Spleen (tissue), 11 donors: Measurements from ENCODE around the gene PARN. TPM values are rescaled to one million over a fixed set of nuclear protein-coding genes. Genes with fewer than 3 reads are reported as not detected.
A peak's percentile ranks its signal among the peaks of the same experiment; 100 is the strongest.
"Not testable (repeated sequence)": the region's sequence is repeated elsewhere in the genome, so short reads cannot be mapped to it uniquely, and the experiment has no call there.

Experiments
- DNase-seq: peaks from one replicate; pipeline ENCODE4 v3.0.0-alpha.2; 2020
- H3K27ac ChIP-seq, 8 donors: fragments of 200-600 bp; sonication (generic) in 7 of 8; 1 replicate in 4 of 8; 2 replicates in 4 of 8; pipeline versions ENCODE4 v1.5.0 to v1.8.0; 2016 to 2021; ENCODE audit warnings: inconsistent platforms in 4 of 8, mild to moderate bottlenecking in 4 of 8, moderate library complexity in 1 of 8
- H3K27me3 ChIP-seq, 7 donors: fragments of 200-600 bp; sonication (generic) in 6 of 7; replicated peaks in 1 of 7; 1 replicate in 4 of 7; 2 replicates in 3 of 7; pipeline versions ENCODE4 v1.5.0 to v1.8.0; 2016 to 2021; ENCODE audit warnings: inconsistent platforms in 3 of 7, mild to moderate bottlenecking in 1 of 7
- H3K36me3 ChIP-seq, 6 donors: fragments of 200-600 bp; sonication (generic) in 5 of 6; 1 replicate in 4 of 6; 2 replicates in 2 of 6; pipeline versions ENCODE4 v1.5.0 to v1.8.0; 2016 to 2021; ENCODE audit warnings: inconsistent platforms in 2 of 6
- H3K4me1 ChIP-seq, 6 donors: fragments of 200-600 bp; sonication (generic) in 5 of 6; 1 replicate in 3 of 6; 2 replicates in 3 of 6; pipeline versions ENCODE4 v1.5.0 to v1.8.0; 2016 to 2021; ENCODE audit warnings: inconsistent platforms in 3 of 6
- H3K4me3 ChIP-seq, 8 donors: fragments of 200-600 bp; sonication (generic) in 7 of 8; 1 replicate in 4 of 8; 2 replicates in 4 of 8; pipeline versions ENCODE4 v1.5.0 to v1.8.0; 2016 to 2021; ENCODE audit warnings: inconsistent platforms in 4 of 8, mild to moderate bottlenecking in 4 of 8, moderate library complexity in 2 of 8
- H3K9me3 ChIP-seq, 8 donors: fragments of 200-600 bp; sonication (generic) in 7 of 8; 1 replicate in 4 of 8; 2 replicates in 4 of 8; pipeline versions ENCODE4 v1.5.0 to v1.8.0; 2016 to 2021; ENCODE audit warnings: inconsistent platforms in 4 of 8
- POLR2A ChIP-seq, 3 donors: fragments of 450-650 bp; IDR thresholded peaks; one replicate each; pipeline ENCODE4 v1.5.1; 2017; ENCODE audit warnings: antibody characterized with exemption in 3 of 3, mild to moderate bottlenecking in 1 of 3
- POLR2AphosphoS5 ChIP-seq, 3 donors: sonication (generic); formaldehyde crosslinking; IDR thresholded peaks; one replicate each; pipeline ENCODE4 v1.5.1; 2017; ENCODE audit warnings: antibody characterized with exemption in 3 of 3
- WGBS, 5 donors: extraction: QIAGEN DNeasy Blood & Tissue Kit in 3 of 5; methylation state at CpG; one replicate each; pipeline versions ENCODE4 v1.1.5 to v1.1.7; 2013 to 2018; 5-methylcytosine and 5-hydroxymethylcytosine counted together
- intact Hi-C: fragments of 100-400 bp; cut with DNase I; formaldehyde crosslinking; loops from one replicate; pipeline ENCODE4 v1.15.0; 2023; ENCODE audit warnings: low total_unique reads
- polyA plus RNA-seq, 3 donors: library from polyadenylated mRNA; stranded (reverse); fragments of 200-250 nt; gene quantifications; one replicate each; pipeline ENCODE4 v1.2.1, GENCODE V29; 2013
- total RNA-seq, 7 donors: library from RNA; depleted of rRNA in 3 of 7; stranded (reverse); fragments of >200 nt in 3 of 7; fragmentation: NEBNext Ultra II Directional in 4 of 7; extraction: Animal tissue kit (Norgen Biotek cat#: 25700) in 4 of 7; gene quantifications; one replicate each; pipeline versions ENCODE4 v1.1.0 to v1.2.1, GENCODE V29; 2016 to 2021
- TF ChIP-seq, protein P1 (sequence below), 11 experiments: fragments of 200-600 bp in 7 of 11; fragments of 450-650 bp in 4 of 11; sonication (generic) in 4 of 11; IDR thresholded peaks in 8 of 11; conservative IDR thresholded peaks in 3 of 11; 1 replicate in 7 of 11; 2 replicates in 4 of 11; pipeline versions ENCODE4 v1.4.0 to v1.8.0; 2016 to 2021; ENCODE audit warnings: antibody characterized with exemption in 11 of 11, inconsistent platforms in 4 of 11, mild to moderate bottlenecking in 1 of 11
- donor health status: healthy with polysubstance abuse.
- donor health status: DM: no; HTN: no; CAD: no; lungs with moderate emphysema.
- donor health status: DM: no; HTN: no; CAD: no.
- donor health status: Bipolar disorder and iron deficiency.
- donor health status: healthy.
- donor health status: DM: no; HTN: no; CAD: no.
- donor health status: DM: yes; HTN: yes; CAD: no.

The PARN gene
- total and polyA plus RNA-seq, 10 donors: 10.3 to 49.0 (median 35.6) TPM

DNA sequence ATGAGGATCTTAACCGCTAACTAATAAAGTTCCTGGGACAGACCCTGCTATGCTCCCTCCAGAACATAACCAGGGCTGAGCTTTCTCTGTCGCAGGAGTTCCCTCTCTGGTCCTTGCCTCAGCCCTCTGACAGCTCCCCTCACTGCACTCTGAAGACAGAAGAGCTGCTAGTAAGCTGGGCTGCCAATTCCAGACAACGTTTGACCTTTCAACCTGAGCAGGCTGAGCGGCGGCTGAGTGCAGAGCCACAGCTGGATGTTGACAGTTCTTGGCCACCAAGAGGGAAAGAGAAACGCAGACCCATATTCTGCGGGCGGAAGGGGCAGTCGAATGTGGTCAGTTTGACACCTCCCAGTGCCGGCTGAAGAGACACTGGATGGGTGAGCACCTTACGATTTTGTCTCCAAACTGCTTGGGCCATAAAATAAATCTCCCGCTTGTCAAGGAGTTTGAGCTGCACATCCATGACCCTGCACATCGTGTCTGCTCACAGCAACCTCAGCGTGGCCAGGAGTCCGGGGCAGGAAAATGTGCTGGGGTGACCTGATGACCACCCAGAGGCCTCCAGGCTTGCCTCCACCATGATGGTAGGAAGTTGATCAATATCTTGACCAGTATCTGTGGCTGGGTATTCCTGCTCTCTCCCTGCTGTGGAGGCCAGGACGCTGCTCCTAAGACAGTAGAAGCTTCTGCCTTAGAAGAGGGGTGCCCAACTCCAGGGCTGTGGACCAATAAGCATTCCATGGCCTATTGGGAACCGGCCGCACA, 209.2 kb downstream of the PARN start:
- WGBS, 5 donors: 76 to 94% (median 86%) methylated on average over 17 to 18 of the region's 18 CpGs
- intact Hi-C loops: no loop called here
- Histone ChIP-seq H3K27ac (no peak overlapping the region), H3K27me3 (no peaks in the 10 kb centered on the region), H3K9me3 (peaks cover 0 to 7% (median 0%) of the 10 kb centered on the region in 8 donors), H3K36me3 (no peaks in the 10 kb centered on the region), H3K4me1 (no peaks in the 10 kb centered on the region), H3K4me3 (no peak overlapping the region)
- TF ChIP-seq POLR2A (IDR thresholded peaks at IDR 0.05): no peak
- TF ChIP-seq, protein P1, sequence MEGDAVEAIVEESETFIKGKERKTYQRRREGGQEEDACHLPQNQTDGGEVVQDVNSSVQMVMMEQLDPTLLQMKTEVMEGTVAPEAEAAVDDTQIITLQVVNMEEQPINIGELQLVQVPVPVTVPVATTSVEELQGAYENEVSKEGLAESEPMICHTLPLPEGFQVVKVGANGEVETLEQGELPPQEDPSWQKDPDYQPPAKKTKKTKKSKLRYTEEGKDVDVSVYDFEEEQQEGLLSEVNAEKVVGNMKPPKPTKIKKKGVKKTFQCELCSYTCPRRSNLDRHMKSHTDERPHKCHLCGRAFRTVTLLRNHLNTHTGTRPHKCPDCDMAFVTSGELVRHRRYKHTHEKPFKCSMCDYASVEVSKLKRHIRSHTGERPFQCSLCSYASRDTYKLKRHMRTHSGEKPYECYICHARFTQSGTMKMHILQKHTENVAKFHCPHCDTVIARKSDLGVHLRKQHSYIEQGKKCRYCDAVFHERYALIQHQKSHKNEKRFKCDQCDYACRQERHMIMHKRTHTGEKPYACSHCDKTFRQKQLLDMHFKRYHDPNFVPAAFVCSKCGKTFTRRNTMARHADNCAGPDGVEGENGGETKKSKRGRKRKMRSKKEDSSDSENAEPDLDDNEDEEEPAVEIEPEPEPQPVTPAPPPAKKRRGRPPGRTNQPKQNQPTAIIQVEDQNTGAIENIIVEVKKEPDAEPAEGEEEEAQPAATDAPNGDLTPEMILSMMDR (IDR thresholded peaks at IDR 0.05 in 8 of 11, conservative IDR thresholded peaks at IDR 0.05 in 3 of 11): no peak
- TF ChIP-seq POLR2AphosphoS5 (IDR thresholded peaks at IDR 0.05): no peak
- DNase-seq: no peak

DNA sequence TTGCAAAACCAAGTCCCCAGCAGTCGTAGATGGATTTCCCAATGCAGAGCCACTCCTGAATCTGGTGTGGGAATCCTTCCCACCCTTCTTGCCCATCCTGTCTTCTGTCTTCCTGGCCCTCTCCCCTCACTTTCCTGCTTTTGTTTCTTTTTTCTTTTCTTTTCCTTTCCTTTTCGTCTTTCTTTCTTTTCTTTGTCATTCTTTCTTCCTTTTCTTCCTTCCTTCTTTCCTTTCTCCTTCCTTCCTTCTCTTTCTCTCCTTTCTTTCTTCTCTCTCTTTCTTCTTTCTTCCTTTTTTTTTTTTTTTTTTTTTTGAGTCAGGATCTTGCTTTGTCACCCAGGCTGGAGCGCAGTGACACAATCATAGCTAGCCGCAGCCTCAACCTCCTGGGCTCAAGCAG, 209.8 kb downstream of the PARN start:
- DNase-seq, H3K4me1 ChIP-seq, H3K4me3 ChIP-seq, H3K27me3 ChIP-seq, H3K27ac ChIP-seq, H3K9me3 ChIP-seq, intact Hi-C loops, H3K36me3 ChIP-seq: not testable (repeated sequence)
- 67 to 89% (median 78%) methylated on average over 4 of the region's 4 CpGs for WGBS, 5 donors

DNA sequence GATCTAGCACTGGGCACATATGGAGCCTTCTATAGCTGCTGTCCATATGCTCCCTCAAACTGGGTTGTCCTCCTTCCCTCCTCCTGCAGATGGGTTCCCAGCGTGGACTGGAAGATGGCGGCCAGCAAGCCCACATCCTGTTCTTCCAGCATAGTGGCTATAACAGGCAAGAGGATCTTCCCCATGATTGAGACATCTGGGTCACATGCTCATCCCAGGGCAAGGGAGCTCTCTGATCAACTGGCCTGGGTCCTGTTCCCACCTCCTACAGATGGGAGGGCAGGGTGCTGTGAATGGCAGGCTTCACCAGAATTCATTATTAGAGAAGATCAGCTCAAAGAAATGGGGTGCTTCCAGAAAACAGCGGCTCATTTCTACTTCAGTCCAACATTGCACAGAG, 210.2 kb downstream of the PARN start:
- H3K4me3 ChIP-seq: no peak overlapping the region
- DNase-seq: no peak
- intact Hi-C loops: no loop called here
- 75 to 93% (median 90%) methylated on average over 3 of the region's 3 CpGs for WGBS, 5 donors
- no peaks in the 10 kb centered on the region for H3K27me3 ChIP-seq
- H3K4me1 ChIP-seq: no peaks in the 10 kb centered on the region
- H3K9me3 ChIP-seq: peaks cover 0 to 7% (median 0%) of the 10 kb centered on the region in 8 donors
- no peaks in the 10 kb centered on the region for H3K36me3 ChIP-seq
- TF ChIP-seq POLR2AphosphoS5 (IDR thresholded peaks at IDR 0.05): no peak
- TF ChIP-seq, protein P1 (IDR thresholded peaks at IDR 0.05 in 8 of 11, conservative IDR thresholded peaks at IDR 0.05 in 3 of 11): no peak
- TF ChIP-seq POLR2A (IDR thresholded peaks at IDR 0.05): no peak
- H3K27ac ChIP-seq: no peak overlapping the region

DNA sequence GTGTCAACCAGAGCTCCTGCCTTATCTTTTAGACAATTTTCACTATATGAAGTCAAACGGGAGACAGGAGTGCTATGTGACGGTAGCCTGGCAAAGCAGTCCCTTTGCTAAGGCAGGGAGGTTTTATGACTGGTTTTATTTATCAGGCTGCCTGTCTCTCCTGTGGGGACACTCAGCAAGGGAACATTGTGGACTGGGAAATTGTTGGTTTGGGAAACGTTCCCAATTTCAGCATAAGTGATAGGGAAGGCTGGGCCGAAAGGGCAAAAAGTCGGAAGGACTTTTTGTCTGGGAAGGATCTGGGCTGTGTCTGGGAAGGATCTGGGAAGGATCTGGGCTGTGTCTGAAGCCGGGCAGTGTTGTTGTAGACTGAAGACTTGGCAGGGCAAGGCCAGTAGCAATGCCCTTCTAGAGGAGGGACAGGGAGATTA, 211.2 kb downstream of the PARN start:
- intact Hi-C loops: no loop called here
- H3K36me3 ChIP-seq: no peaks in the 10 kb centered on the region
- H3K27ac ChIP-seq: no peak overlapping the region
- no peak overlapping the region for H3K4me3 ChIP-seq
- no peaks in the 10 kb centered on the region for H3K4me1 ChIP-seq
- WGBS, 5 donors: 80 to 86% (median 85%) methylated on average over 6 of the region's 6 CpGs
- peaks cover 0 to 7% (median 0%) of the 10 kb centered on the region in 8 donors for H3K9me3 ChIP-seq
- TF ChIP-seq, protein P1 (IDR thresholded peaks at IDR 0.05 in 8 of 11, conservative IDR thresholded peaks at IDR 0.05 in 3 of 11): no peak
- TF ChIP-seq POLR2AphosphoS5 (IDR thresholded peaks at IDR 0.05): peak in 1 of 3 donors; percentile 8
- no peaks in the 10 kb centered on the region for H3K27me3 ChIP-seq
- DNase-seq: no peak
